ENCODE data around the gene CNTN4.

DNA sequence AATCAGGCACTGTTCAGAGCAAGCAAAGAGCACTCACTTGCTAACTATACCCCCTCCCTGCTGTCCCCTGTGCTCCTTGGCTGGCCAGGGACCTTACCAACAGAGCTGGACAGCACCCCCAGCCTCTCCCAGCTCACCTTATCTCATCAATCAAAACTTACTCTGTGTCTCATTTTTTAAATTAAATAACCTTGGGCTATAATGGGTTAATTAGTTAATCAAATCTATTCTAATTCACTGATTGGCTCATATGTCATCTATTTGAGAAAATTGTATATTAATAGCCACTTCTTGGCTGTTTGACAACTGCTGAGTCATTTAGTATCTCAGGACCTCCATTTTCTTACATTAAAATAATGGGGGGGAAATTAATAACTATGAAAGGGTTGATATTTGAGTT lies 988.6 kb downstream of the CNTN4 start:
- TF ChIP-seq, protein P1, sequence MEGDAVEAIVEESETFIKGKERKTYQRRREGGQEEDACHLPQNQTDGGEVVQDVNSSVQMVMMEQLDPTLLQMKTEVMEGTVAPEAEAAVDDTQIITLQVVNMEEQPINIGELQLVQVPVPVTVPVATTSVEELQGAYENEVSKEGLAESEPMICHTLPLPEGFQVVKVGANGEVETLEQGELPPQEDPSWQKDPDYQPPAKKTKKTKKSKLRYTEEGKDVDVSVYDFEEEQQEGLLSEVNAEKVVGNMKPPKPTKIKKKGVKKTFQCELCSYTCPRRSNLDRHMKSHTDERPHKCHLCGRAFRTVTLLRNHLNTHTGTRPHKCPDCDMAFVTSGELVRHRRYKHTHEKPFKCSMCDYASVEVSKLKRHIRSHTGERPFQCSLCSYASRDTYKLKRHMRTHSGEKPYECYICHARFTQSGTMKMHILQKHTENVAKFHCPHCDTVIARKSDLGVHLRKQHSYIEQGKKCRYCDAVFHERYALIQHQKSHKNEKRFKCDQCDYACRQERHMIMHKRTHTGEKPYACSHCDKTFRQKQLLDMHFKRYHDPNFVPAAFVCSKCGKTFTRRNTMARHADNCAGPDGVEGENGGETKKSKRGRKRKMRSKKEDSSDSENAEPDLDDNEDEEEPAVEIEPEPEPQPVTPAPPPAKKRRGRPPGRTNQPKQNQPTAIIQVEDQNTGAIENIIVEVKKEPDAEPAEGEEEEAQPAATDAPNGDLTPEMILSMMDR (IDR thresholded peaks at IDR 0.05) = no peak
- TF ChIP-seq POLR2A (IDR thresholded peaks at IDR 0.05) (no peak), EP300 (IDR thresholded peaks at IDR 0.05) (no peak)

Data from upper lobe of left lung (tissue), 4 donors.